NCI-H2171 treated with DMSO at 0.1 percent for 48 hours (cell line): Measurements from ENCODE around the gene FGF3.

Source experiments
- DNase-seq: peaks from one replicate; lab custom pipeline; 2025; lab: John Stamatoyannopoulos, UW

The FGF3 gene

GRCh38 chr11:69825037-69825834 lies 6.0 kb upstream of the FGF3 start:
- DNase-seq: no peak

- no peak for DNase-seq
Measured at GRCh38 chr11:69823641-69824265, 4.5 kb upstream of the FGF3 start.

GRCh38 chr11:69822676-69823494 lies 3.7 kb upstream of the FGF3 start:
- DNase-seq: no peak

GRCh38 chr11:69821511-69822040 lies 2.4 kb upstream of the FGF3 start:
- DNase-seq: no peak

- no peak for DNase-seq
Measured at GRCh38 chr11:69820441-69820840, 1.2 kb upstream of the FGF3 start.

- no peak for DNase-seq
Measured at GRCh38 chr11:69819541-69820070, 390 bp upstream of the FGF3 start.

GRCh38 chr11:69818231-69818602 lies 999 bp downstream of the FGF3 start:
- no peak for DNase-seq

- DNase-seq: no peak
Measured at GRCh38 chr11:69817265-69818230, 1.7 kb downstream of the FGF3 start.

- no peak for DNase-seq
Measured at GRCh38 chr11:69816671-69817070, 2.5 kb downstream of the FGF3 start.

GRCh38 chr11:69815973-69816372 lies 3.2 kb downstream of the FGF3 start:
- DNase-seq: no peak

- DNase-seq: no peak
Measured at GRCh38 chr11:69814902-69815301, 4.3 kb downstream of the FGF3 start.

GRCh38 chr11:69814411-69814810 lies 4.8 kb downstream of the FGF3 start:
- DNase-seq: no peak

- no peak for DNase-seq
Measured at GRCh38 chr11:69813839-69814238, 5.4 kb downstream of the FGF3 start.

GRCh38 chr11:69812946-69813345 lies 6.3 kb downstream of the FGF3 start:
- no peak for DNase-seq

- DNase-seq: no peak
Measured at GRCh38 chr11:69812256-69812655, 7.0 kb downstream of the FGF3 start.

GRCh38 chr11:69811431-69811830 lies 7.8 kb downstream of the FGF3 start:
- DNase-seq: no peak

GRCh38 chr11:69810289-69811118 lies 8.7 kb downstream of the FGF3 start:
- DNase-seq: no peak

- DNase-seq: no peak
Measured at GRCh38 chr11:69808667-69809086, 10.5 kb downstream of the FGF3 start.

- no peak for DNase-seq
Measured at GRCh38 chr11:69807106-69807815, 12.0 kb downstream of the FGF3 start.
